Measurements from ENCODE around the gene PRPS2.

PRPS2 gene

GRCh38 chrX:12791257-12792228 is at the start of gene PRPS2:
PRPS2 (plus strand) TSS chrX:12791412; CDS start chrX:12791498, 86 bp downstream.
- H3K4me3 ChIP-seq (ENCODE audit: low read depth, low read length): peak within 1 kb of the TSS; percentile 66

- no peak overlapping the region for H3K4me3 ChIP-seq (ENCODE audit: low read depth, low read length)
Measured at GRCh38 chrX:12741416-12741815, 49.8 kb upstream of the PRPS2 start.

GRCh38 chrX:12747433-12747832 is 43.8 kb upstream of the PRPS2 start:
- H3K4me3 ChIP-seq (ENCODE audit: low read depth, low read length): no peak overlapping the region

GRCh38 chrX:12751887-12752286 is 39.3 kb upstream of the PRPS2 start:
- no peak overlapping the region for H3K4me3 ChIP-seq (ENCODE audit: low read depth, low read length)

DNA sequence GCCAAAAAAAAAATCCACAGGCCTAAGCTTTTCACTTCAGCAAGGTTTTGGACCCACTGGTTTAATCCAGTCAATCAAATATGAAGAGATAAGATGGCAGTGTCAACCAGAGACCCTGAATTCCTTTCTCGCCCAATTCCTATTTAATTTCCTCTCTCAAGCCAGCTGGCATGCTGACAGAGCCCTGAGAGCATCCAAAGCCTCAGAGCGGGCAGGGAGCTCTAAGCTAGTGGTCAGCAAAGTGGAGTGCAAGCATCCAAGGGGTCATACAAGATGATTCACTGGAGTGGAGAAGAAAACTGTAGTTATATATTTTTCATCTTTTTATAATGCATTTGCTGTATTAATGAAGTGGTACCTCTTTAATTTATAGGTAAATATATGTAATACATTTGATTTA is 37.8 kb upstream of the PRPS2 start:
- no peak overlapping the region for H3K4me3 ChIP-seq (ENCODE audit: low read depth, low read length)

GRCh38 chrX:12758291-12758690 is 32.9 kb upstream of the PRPS2 start:
- H3K4me3 ChIP-seq (ENCODE audit: low read depth, low read length): no peak overlapping the region

GRCh38 chrX:12767856-12768255 is 23.4 kb upstream of the PRPS2 start:
- no peak overlapping the region for H3K4me3 ChIP-seq (ENCODE audit: low read depth, low read length)

DNA sequence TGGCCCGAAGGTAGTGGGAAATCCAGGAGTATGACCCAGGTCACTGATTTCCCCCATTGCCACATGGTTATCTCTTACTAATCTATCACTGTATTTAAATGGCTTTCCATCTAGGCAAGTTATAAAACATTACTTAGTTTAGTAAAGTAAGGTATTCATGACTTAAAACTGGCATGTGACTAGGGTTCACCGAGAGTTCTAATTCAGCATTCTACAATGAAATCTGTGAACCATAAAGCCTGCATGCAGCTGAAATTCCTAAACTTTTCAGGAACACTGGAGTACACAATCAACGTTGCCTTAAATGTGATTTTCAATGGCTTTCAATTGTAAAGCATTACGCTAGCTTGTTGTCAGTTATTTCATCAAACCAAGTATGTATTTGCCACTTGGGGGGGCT is 22.7 kb upstream of the PRPS2 start:
- H3K4me3 ChIP-seq (ENCODE audit: low read depth, low read length): no peak overlapping the region

DNA sequence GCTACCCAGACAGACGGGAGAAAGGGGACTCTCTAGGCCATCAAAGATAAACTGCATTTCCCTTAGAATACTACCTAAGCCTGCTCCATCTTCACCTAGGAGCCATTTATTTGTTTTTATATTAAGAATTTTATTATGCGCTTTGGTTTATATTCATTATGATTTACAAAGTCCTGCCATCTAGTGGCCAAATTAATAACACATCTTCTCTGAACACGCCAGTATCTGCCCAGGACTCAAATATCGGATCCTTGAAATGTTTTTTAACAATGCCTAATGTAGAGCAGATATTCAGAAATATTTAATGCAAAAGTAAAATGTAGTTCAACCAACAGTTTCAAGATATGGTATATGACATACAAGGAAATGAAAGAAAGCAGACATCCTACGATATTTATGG is 20.8 kb upstream of the PRPS2 start:
- no peak overlapping the region for H3K4me3 ChIP-seq (ENCODE audit: low read depth, low read length)

DNA sequence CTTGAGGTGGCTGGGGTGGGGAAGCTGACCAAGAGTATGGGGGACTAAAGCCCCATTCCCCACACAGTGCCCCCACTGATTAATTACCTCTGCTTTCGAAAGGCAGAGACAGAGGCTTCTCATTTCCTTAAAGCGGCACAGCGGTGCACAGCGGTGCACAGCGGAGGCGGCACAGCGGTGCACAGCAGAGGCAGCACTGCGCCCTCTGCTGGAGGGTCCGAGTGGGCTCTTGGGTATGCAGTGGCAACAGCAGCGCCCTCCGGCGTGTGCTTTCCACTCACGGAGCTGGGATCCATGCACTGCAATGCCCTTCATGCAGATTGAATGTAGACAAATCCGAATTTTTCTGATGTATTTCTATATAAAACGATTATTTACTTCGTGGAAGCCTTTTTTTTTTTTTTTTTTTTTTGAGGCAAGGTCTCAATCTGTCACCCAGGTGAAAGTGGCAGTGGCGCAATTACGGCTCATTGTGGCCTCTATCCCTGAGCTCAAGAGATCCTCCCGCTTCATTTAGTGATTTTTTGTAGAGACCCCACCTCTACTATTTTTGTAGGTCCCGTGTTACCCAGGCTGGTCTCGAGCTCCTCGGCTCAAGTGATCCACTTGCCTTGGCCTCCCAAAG is 19.7 kb upstream of the PRPS2 start:
- no peak overlapping the region for H3K4me3 ChIP-seq (ENCODE audit: low read depth, low read length)

GRCh38 chrX:12777670-12778069 is 13.5 kb upstream of the PRPS2 start:
- H3K4me3 ChIP-seq (ENCODE audit: low read depth, low read length): no peak overlapping the region

DNA sequence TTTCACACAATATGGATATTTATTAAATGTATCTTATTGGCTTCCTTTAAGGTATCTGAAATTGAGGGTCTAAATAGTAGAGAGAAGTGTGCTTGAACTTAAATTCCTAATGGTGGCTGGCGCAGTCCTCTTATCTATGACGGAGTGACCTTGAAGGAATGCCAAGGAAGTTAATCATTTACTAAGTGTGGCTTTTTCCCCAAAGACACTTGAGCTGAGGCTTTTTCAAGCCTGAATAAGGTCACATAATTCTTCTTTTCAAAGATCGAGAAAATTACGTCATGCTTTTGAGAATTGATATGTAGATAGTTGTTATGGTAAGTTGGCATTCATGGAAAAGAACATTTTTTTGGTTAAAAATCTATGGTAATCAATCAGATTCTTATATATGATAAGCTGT is 11.7 kb upstream of the PRPS2 start:
- no peak overlapping the region for H3K4me3 ChIP-seq (ENCODE audit: low read depth, low read length)

DNA sequence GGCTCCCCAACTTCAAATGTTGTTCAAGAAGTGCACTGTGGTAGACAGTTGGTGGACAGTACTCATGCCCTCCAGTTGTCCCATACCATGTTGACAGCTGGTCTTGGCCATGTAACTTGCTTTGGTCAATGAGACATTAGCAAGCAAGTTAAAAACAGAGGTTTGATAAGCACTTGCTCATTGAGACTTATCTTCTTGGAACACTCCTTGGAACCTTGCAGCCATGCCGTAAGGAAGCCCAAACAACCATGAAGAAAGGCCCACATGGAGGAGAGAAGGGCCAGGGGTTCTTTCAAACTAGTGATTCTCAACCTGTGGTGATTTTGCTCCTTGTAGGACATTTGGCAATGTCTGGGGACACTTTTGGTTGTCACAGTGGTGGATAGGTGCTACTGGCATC is 2.6 kb upstream of the PRPS2 start:
- H3K4me3 ChIP-seq (ENCODE audit: low read depth, low read length): no peak overlapping the region

DNA sequence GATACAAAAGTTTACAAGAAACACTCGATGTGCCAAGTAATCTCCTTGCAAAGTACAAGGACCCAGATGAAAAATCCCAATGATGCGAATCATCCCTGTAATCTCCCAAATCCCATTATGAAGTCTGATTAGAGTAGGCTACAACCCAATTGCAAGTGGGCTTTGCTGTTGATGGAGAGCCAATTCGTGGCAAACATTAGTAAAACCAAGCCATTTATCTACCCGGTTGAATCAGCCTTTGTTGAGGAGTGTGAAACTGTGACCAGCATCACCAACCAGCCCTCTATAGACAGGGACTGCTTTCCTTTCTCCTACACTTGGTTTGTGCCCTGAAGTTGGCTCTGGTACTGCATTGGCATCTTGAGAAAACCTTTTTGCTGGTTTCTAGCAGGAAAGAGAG is 1.2 kb upstream of the PRPS2 start:
- H3K4me3 ChIP-seq (ENCODE audit: low read depth, low read length): no peak overlapping the region

DNA sequence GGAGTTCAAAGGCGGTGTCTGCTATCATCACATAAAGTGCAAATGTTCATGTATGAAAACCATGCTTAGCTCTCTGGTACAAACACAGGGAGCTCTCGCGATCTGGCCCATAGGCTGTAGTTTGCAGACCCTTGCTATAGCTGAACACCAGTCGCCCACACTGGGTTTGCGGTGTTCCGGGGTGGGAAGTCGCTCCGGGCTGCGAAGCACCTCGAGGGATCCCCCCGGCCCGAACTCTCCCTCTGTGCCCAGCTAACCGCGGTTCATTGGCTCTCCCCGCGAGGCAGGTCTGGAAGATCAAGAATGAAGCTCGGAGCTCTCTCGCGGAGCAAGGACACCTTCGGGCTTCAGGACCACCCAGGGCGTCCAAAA is 341 bp upstream of the PRPS2 start:
- peak overlapping the region; percentile 25 for H3K4me3 ChIP-seq (ENCODE audit: low read depth, low read length)

- peak overlapping the region; percentile 66 for H3K4me3 ChIP-seq (ENCODE audit: low read depth, low read length)
Measured at GRCh38 chrX:12792711-12793110, 1.5 kb downstream of the PRPS2 start.

GRCh38 chrX:12794654-12795053 is 3.4 kb downstream of the PRPS2 start:
- no peak overlapping the region for H3K4me3 ChIP-seq (ENCODE audit: low read depth, low read length)

DNA sequence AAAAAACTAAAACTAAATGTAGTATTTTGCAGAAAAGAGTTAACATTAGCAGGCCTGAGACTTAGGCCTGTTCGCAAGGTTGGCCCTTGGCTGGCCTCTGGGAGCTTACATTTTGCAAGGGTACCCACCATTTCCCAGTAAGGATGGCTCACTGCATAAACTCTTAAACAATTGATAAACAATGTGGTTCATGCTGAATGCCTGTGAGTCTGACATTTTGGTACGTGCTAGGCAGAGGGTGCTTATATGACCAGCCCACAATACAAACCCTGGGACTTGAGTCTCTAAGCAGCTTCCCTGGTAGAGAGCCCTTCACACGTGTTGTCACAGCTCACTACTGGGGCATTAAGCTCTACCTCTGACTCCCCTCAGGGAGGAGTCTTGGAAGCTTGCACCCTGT is 7.4 kb downstream of the PRPS2 start:
- no peak overlapping the region for H3K4me3 ChIP-seq (ENCODE audit: low read depth, low read length)

DNA sequence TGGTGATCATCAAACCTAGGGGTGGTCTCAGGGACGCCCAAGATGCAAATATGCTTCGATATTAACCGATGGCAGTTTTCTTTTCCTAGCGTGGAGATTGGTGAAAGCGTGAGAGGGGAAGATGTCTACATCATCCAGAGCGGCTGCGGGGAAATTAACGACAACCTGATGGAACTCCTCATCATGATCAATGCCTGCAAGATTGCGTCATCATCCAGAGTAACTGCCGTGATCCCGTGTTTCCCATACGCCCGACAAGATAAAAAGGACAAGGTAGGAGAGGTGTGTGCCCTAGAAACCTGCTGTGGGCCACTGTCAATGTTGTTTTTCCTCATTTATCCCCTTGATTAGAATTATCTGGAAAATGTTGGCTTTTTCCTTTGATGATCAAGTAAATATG is 7.9 kb downstream of the PRPS2 start:
- H3K4me3 ChIP-seq (ENCODE audit: low read depth, low read length): no peak overlapping the region

- no peak overlapping the region for H3K4me3 ChIP-seq (ENCODE audit: low read depth, low read length)
Measured at GRCh38 chrX:12802741-12803140, 11.5 kb downstream of the PRPS2 start.

DNA sequence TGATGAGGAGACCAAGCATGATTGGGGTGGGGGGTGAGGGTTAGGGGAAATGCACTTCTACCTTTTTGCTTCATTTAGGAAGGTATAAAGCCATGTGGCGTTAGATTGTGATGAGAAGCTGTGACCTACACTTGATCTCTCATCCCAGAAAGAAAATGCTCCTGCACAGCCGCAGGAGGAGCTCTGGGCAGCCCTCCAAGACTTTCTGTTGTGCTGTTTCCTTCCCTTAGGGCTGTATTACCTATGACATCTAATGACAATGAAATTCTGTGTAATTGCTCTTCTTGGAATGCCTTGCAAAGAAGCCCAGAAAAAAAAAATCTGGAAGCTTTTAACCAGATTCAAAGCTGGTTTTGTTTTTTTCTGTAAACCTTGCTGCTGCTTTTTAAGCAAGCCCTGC is 13.4 kb downstream of the PRPS2 start:
- H3K4me3 ChIP-seq (ENCODE audit: low read depth, low read length): no peak overlapping the region

GRCh38 chrX:12805333-12805732 is 14.1 kb downstream of the PRPS2 start:
- H3K4me3 ChIP-seq (ENCODE audit: low read depth, low read length): no peak overlapping the region
